Stimulated activated CD8-positive, alpha-beta memory T cell treated with anti-CD3 and anti-CD28 coated beads, Interleukin-4, amount 100 ng/mL, for 24 hours (primary cell): ENCODE results near the gene EMILIN3.

Source experiments
- DNase-seq: peaks from one replicate; pipeline ENCODE4 v3.0.0-alpha.2; 2020; ENCODE audit warnings: low read depth

EMILIN3 gene

GRCh38 chr20:41364236-41364855 is 2.3 kb downstream of the EMILIN3 start:
- no peak for DNase-seq

- no peak for DNase-seq
Observed at GRCh38 chr20:41363601-41364000, 3.0 kb downstream of the EMILIN3 start.

GRCh38 chr20:41362748-41363140 is 3.9 kb downstream of the EMILIN3 start:
- no peak for DNase-seq

- no peak for DNase-seq
Observed at GRCh38 chr20:41361757-41362747, 4.6 kb downstream of the EMILIN3 start.

GRCh38 chr20:41360831-41361756 is 5.5 kb downstream of the EMILIN3 start:
- no peak for DNase-seq

- DNase-seq = no peak
Observed at GRCh38 chr20:41359541-41360011, 7.0 kb downstream of the EMILIN3 start.

GRCh38 chr20:41358717-41359116 is 7.9 kb downstream of the EMILIN3 start:
- no peak for DNase-seq

- no peak for DNase-seq
Observed at GRCh38 chr20:41358230-41358629, 8.4 kb downstream of the EMILIN3 start.

- DNase-seq = no peak
Observed at GRCh38 chr20:41357424-41358163, 9.0 kb downstream of the EMILIN3 start.

- DNase-seq = no peak
Observed at GRCh38 chr20:41356951-41357350, 9.7 kb downstream of the EMILIN3 start.

GRCh38 chr20:41355598-41356203 is 10.9 kb downstream of the EMILIN3 start:
- no peak for DNase-seq

- DNase-seq = no peak
Observed at GRCh38 chr20:41355192-41355591, 11.4 kb downstream of the EMILIN3 start.

- DNase-seq = no peak
Observed at GRCh38 chr20:41353530-41353929, 13.1 kb downstream of the EMILIN3 start.

GRCh38 chr20:41352666-41353065 is 14.0 kb downstream of the EMILIN3 start:
- DNase-seq = no peak

GRCh38 chr20:41352106-41352505 is 14.5 kb downstream of the EMILIN3 start:
- DNase-seq = no peak

GRCh38 chr20:41350408-41350962 is 16.1 kb downstream of the EMILIN3 start:
- DNase-seq = no peak

- no peak for DNase-seq
Observed at GRCh38 chr20:41349943-41350342, 16.7 kb downstream of the EMILIN3 start.

GRCh38 chr20:41349266-41349665 is 17.4 kb downstream of the EMILIN3 start:
- DNase-seq = no peak

- no peak for DNase-seq
Observed at GRCh38 chr20:41348430-41349172, 18.0 kb downstream of the EMILIN3 start.
